ENCODE data around the gene ZBTB20. TPM values are rescaled to one million over a fixed set of nuclear protein-coding genes. Genes with fewer than 3 reads are reported as not detected.
A peak's percentile ranks its signal among the peaks of the same experiment; 100 is the strongest.

ZBTB20 gene
- total RNA-seq, 1 donor from 2014 or later: 21.4 TPM

DNA sequence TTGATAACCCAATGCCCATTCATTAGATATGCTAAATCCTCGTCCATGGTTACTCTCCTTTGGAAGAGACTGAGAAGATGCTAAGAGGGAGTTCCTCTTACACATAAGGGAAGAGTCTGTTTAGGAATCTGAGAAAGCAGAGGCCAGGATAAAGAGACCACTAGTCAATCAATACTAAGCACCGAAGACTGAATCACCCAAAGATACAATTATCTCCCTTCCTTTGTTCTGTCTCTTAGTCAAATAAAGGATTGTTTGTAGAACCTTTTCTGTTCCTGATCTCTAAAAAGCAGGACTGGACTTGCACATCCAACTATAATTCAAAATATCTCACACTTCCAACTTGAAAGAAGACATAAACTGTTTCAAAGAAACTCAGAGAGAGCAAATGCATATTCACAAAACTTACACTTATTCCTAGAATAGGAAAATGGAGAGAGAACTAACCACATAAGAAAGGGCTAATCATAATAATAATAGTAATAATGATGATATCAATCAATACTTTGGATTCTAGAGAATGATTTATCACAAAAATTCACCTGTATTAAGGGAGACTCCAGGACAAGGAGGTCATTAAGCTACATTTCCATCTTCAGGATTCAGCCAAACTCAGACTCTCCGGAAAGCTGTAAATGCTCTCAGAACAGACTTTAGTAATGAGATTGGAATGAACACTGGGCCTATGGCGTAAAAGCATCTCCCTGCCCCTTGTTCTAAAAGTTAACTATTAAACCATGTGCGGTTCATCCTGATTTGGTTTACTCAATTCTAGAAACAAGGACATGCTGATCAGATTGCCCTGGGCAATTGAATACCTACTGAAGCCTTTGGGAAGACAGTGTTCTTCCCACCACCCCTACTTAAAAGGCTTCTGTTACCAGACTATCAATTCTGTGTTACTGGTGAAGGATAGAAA, 401.5 kb downstream of the ZBTB20 start:
- Histone ChIP-seq H3K27ac (ENCODE audit: low read depth, low read length) (no peak overlapping the region), H3K27me3 (ENCODE audit: insufficient read depth, low read length) (no peaks in the 10 kb centered on the region), H3K79me2 (ENCODE audit: insufficient read depth, low read length) (no peaks in the 10 kb centered on the region), H3K36me3 (ENCODE audit: insufficient read depth, low read length) (no peaks in the 10 kb centered on the region), H3K4me1 (ENCODE audit: insufficient read depth, low read length) (peaks cover 4% of the 10 kb centered on the region), H3K9ac (ENCODE audit: low read length) (no peak overlapping the region), H4K20me1 (ENCODE audit: insufficient read depth, low read length) (no peaks in the 10 kb centered on the region), H3K4me2 (ENCODE audit: low read length) (peak overlapping the region; percentile 14), H2AFZ (ENCODE audit: low read depth, low read length) (no peak overlapping the region), H3K9me3 (ENCODE audit: insufficient read depth, low read depth, low read length) (no peaks in the 10 kb centered on the region), H3K4me3 (ENCODE audit: insufficient read depth, low read depth, low read length) (no peak overlapping the region)
- Mint-ChIP-seq H3K36me3 (ENCODE audit: low read depth, unreplicated experiment) (no peaks in the 10 kb centered on the region), H3K4me3 (ENCODE audit: unreplicated experiment) (peak overlapping the region; percentile 75), H3K27ac (ENCODE audit: unreplicated experiment) (peak overlapping the region; percentile 90), H3K4me1 (ENCODE audit: low read depth, unreplicated experiment) (peaks cover 22% of the 10 kb centered on the region), H3K9me3 (ENCODE audit: unreplicated experiment) (no peaks in the 10 kb centered on the region), H3K27me3 (ENCODE audit: low read depth, unreplicated experiment) (no peaks in the 10 kb centered on the region)
- DNase-seq (ENCODE audit: low read depth) (peak; percentile 77), FAIRE-seq (peak; percentile 94)
- TF ChIP-seq, protein P1, sequence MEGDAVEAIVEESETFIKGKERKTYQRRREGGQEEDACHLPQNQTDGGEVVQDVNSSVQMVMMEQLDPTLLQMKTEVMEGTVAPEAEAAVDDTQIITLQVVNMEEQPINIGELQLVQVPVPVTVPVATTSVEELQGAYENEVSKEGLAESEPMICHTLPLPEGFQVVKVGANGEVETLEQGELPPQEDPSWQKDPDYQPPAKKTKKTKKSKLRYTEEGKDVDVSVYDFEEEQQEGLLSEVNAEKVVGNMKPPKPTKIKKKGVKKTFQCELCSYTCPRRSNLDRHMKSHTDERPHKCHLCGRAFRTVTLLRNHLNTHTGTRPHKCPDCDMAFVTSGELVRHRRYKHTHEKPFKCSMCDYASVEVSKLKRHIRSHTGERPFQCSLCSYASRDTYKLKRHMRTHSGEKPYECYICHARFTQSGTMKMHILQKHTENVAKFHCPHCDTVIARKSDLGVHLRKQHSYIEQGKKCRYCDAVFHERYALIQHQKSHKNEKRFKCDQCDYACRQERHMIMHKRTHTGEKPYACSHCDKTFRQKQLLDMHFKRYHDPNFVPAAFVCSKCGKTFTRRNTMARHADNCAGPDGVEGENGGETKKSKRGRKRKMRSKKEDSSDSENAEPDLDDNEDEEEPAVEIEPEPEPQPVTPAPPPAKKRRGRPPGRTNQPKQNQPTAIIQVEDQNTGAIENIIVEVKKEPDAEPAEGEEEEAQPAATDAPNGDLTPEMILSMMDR (IDR thresholded peaks at IDR 0.05; ENCODE audit: insufficient read depth, low read depth, low read length): no peak
- TF ChIP-seq EZH2 (IDR thresholded peaks at IDR 0.05; ENCODE audit: insufficient read depth, low read length): no peak

DNA sequence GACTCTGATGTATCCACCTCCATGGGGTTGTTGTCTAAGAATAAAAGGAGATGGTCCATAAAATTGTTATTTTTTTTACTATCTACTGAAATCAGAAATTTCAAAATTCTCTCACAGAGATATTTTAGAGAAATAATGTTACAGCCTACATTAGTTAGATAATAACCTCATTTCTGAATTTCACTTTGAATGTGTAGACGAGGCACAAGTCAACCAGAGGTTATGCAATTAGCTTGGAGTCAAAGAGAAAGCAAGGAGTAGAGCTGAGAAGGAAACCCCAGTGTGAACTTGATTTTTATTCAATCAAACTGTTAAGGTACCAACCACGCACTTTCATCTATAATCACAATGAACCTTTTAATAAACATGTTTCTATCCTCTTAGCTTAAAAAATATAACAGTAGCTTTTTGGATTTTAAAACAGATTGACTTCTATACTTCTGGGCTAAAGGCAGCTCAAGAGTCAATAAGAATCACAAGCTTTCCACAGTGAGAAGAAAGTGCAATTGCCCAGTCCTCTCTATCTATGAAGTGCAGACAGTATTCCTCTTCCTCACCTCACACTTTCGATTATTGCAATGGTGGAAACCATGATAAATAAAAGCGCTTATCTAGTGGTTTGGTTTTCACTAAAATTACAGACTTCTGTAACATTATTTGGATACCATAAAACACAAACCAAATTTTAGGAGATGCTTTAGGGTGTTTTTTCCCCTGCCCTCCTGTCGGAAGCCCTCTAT, 403.2 kb downstream of the ZBTB20 start:
- no peak overlapping the region for H3K27ac Mint-ChIP-seq (ENCODE audit: unreplicated experiment)
- FAIRE-seq (no peak), DNase-seq (ENCODE audit: low read depth) (no peak)
- H3K4me1 Mint-ChIP-seq (ENCODE audit: low read depth, unreplicated experiment): peaks cover 22% of the 10 kb centered on the region
- Histone ChIP-seq H3K4me1 (ENCODE audit: insufficient read depth, low read length) (peaks cover 4% of the 10 kb centered on the region), H4K20me1 (ENCODE audit: insufficient read depth, low read length) (no peaks in the 10 kb centered on the region), H3K27me3 (ENCODE audit: insufficient read depth, low read length) (no peaks in the 10 kb centered on the region), H3K4me2 (ENCODE audit: low read length) (no peak overlapping the region), H2AFZ (ENCODE audit: low read depth, low read length) (no peak overlapping the region), H3K9ac (ENCODE audit: low read length) (no peak overlapping the region), H3K9me3 (ENCODE audit: insufficient read depth, low read depth, low read length) (no peaks in the 10 kb centered on the region), H3K4me3 (ENCODE audit: insufficient read depth, low read depth, low read length) (no peak overlapping the region), H3K36me3 (ENCODE audit: insufficient read depth, low read length) (no peaks in the 10 kb centered on the region), H3K27ac (ENCODE audit: low read depth, low read length) (no peak overlapping the region), H3K79me2 (ENCODE audit: insufficient read depth, low read length) (no peaks in the 10 kb centered on the region)
- no peaks in the 10 kb centered on the region for H3K27me3 Mint-ChIP-seq (ENCODE audit: low read depth, unreplicated experiment)
- peak overlapping the region; percentile 75 for H3K4me3 Mint-ChIP-seq (ENCODE audit: unreplicated experiment)
- H3K9me3 Mint-ChIP-seq (ENCODE audit: unreplicated experiment): no peaks in the 10 kb centered on the region
- no peaks in the 10 kb centered on the region for H3K36me3 Mint-ChIP-seq (ENCODE audit: low read depth, unreplicated experiment)
- TF ChIP-seq EZH2 (IDR thresholded peaks at IDR 0.05; ENCODE audit: insufficient read depth, low read length): no peak
- TF ChIP-seq, protein P1 (IDR thresholded peaks at IDR 0.05; ENCODE audit: insufficient read depth, low read depth, low read length): no peak
